Activated CD4-positive, alpha-beta T cell treated with anti-CD3 and anti-CD28 coated beads, Interleukin-2, amount 50 U/mL, for 48 hours (primary cell): ENCODE data around the gene NPHP4.
"Not testable (repeated sequence)": the region's sequence is repeated elsewhere in the genome, so short reads cannot be mapped to it uniquely, and the experiment has no call there.

Experiments used
- DNase-seq, 2 experiments: peaks; one replicate each; pipeline ENCODE4 v3.0.0-alpha.2; 2020

NPHP4 gene

GRCh38 chr1:5873556-5873955, 118.7 kb downstream of the NPHP4 start:
- no peak for DNase-seq

GRCh38 chr1:5872886-5873285, 119.3 kb downstream of the NPHP4 start:
- no peak for DNase-seq

GRCh38 chr1:5868931-5869500, 123.2 kb downstream of the NPHP4 start:
- DNase-seq, result no peak

GRCh38 chr1:5865774-5866173, 126.5 kb downstream of the NPHP4 start:
- no peak for DNase-seq

GRCh38 chr1:5865056-5865455, 127.2 kb downstream of the NPHP4 start:
- DNase-seq, result no peak

GRCh38 chr1:5864256-5864655, 128.0 kb downstream of the NPHP4 start:
- no peak for DNase-seq

- DNase-seq, result no peak
These were observed 129.0 kb downstream of the NPHP4 start for GRCh38 chr1:5863238-5863637.

GRCh38 chr1:5861871-5862825, 130.1 kb downstream of the NPHP4 start:
- DNase-seq, result no peak

GRCh38 chr1:5860277-5860676, 131.9 kb downstream of the NPHP4 start:
- no peak for DNase-seq

- no peak for DNase-seq
These were observed 132.5 kb downstream of the NPHP4 start for GRCh38 chr1:5859766-5860165.

GRCh38 chr1:5858844-5859407, 133.3 kb downstream of the NPHP4 start:
- no peak for DNase-seq

GRCh38 chr1:5858246-5858645, 134.0 kb downstream of the NPHP4 start:
- no peak for DNase-seq

- DNase-seq, result no peak
These were observed 134.6 kb downstream of the NPHP4 start for GRCh38 chr1:5857508-5858090.

GRCh38 chr1:5857011-5857410, 135.2 kb downstream of the NPHP4 start:
- no peak for DNase-seq

- no peak for DNase-seq
These were observed 135.9 kb downstream of the NPHP4 start for GRCh38 chr1:5856246-5856815.

- DNase-seq, result no peak
These were observed 136.9 kb downstream of the NPHP4 start for GRCh38 chr1:5855196-5855897.

- no peak for DNase-seq
These were observed 137.5 kb downstream of the NPHP4 start for GRCh38 chr1:5854754-5855153.

GRCh38 chr1:5853858-5854257, 138.4 kb downstream of the NPHP4 start:
- not testable (repeated sequence) for DNase-seq

GRCh38 chr1:5850503-5850902, 141.7 kb downstream of the NPHP4 start:
- DNase-seq, result no peak

- DNase-seq, result no peak
These were observed 142.7 kb downstream of the NPHP4 start for GRCh38 chr1:5849550-5849949.

- DNase-seq, result no peak
These were observed 145.1 kb downstream of the NPHP4 start for GRCh38 chr1:5847013-5847659.

- DNase-seq, result no peak
These were observed 146.8 kb downstream of the NPHP4 start for GRCh38 chr1:5845376-5845775.
